KOPT-K1 (cell line): Measurements from ENCODE around the gene RAB36.

Source experiments
- H3K27ac ChIP-seq: fragments of 200-600 bp; sonication (generic); 2 replicates; pipeline ENCODE4 v1.5.1; 2016; ENCODE audit warnings: antibody characterized with exemption, mild to moderate bottlenecking, low read depth, low read length; ENCODE audit not compliant: poor library complexity, severe bottlenecking
- H3K36me3 ChIP-seq: fragments of 200-600 bp; sonication (generic); 2 replicates; pipeline ENCODE4 v1.5.1; 2017; ENCODE audit warnings: antibody characterized with exemption, mild to moderate bottlenecking, low read length, moderate library complexity; ENCODE audit not compliant: insufficient read depth
- H3K9me3 ChIP-seq: fragments of 200-600 bp; sonication (generic); 2 replicates; pipeline ENCODE4 v1.5.1; 2017; ENCODE audit warnings: antibody characterized with exemption, low read length, mild to moderate bottlenecking; ENCODE audit not compliant: insufficient read depth, poor library complexity, severe bottlenecking

Gene RAB36

DNA sequence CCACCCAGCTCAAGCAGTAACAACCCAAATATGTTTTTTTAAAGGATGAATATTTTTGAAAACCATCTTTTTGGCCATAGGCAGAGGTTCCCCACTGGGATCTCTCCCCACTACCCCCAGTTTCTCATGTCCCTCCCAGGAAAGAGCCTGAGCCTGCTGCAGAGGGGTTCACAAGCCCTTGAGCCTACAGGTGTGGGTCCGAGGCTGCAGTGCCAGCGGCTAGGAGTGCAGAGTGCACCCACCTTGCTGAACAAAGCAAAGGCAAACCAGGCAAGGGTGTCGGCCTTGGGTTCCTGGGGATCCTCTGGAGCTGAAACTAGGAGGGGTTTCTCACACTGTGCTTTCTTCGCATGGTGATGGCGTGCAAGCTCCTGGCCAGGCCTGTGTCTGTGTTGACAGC is 40.0 kb upstream of the RAB36 start:
- Histone ChIP-seq H3K36me3 (no peaks in the 10 kb centered on the region), H3K9me3 (no peaks in the 10 kb centered on the region), H3K27ac (no peak overlapping the region)

DNA sequence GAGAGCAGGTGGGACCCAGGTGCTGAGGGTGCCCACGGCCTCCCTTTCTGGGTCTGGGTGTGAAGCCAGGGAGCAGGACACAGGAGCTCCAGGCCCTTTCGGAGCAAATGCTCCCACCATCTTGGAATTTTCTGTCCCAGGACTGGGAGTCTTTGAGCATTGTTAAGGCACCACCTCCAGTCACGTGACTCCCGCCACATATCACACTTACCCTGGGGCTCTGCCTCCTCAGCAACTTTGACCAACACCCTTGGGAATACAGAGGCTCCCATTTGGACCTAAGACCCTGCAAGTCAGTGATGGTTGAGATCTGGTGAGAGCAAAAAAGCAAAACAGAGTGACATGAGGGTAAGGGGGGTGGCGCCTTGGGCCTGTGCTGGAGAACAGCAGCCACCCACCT is 39.4 kb upstream of the RAB36 start:
- no peaks in the 10 kb centered on the region for H3K36me3 ChIP-seq
- H3K27ac ChIP-seq: no peak overlapping the region
- no peaks in the 10 kb centered on the region for H3K9me3 ChIP-seq

- Histone ChIP-seq H3K27ac (no peak overlapping the region), H3K36me3 (no peaks in the 10 kb centered on the region)
These were observed 38.9 kb upstream of the RAB36 start for GRCh38 chr22:23106344-23106743.

DNA sequence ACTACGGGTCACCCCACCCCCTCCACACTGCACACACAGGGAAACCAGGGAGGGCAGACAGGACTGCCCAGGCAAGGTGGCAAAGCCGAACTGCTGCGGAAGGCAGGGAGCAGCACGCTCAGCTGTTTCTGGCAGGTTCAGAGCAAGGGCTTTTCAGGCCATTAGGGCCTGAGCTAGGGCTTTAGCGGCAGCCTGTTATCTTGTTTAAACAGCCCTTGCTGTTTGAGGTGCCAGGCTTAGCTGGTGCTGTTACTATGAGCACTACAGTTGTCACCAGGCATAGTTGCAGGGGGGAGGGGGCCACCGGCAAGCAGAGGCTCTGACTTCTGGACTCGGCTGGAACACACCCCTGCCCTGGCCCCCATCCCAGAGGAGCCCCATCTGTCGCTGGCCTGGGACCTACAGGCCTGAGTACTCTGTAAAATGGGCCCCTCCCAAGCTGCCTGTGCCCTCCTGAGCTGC is 38.3 kb upstream of the RAB36 start:
- Histone ChIP-seq H3K36me3 (no peaks in the 10 kb centered on the region), H3K9me3 (no peaks in the 10 kb centered on the region), H3K27ac (no peak overlapping the region)

More at GRCh38 chr22:23106344-23106743, 38.9 kb upstream of the RAB36 start:
- H3K9me3 ChIP-seq: no peaks in the 10 kb centered on the region

- Histone ChIP-seq H3K27ac (no peak overlapping the region), H3K36me3 (no peaks in the 10 kb centered on the region), H3K9me3 (no peaks in the 10 kb centered on the region)
These were observed 37.6 kb upstream of the RAB36 start for GRCh38 chr22:23107487-23108248.

DNA sequence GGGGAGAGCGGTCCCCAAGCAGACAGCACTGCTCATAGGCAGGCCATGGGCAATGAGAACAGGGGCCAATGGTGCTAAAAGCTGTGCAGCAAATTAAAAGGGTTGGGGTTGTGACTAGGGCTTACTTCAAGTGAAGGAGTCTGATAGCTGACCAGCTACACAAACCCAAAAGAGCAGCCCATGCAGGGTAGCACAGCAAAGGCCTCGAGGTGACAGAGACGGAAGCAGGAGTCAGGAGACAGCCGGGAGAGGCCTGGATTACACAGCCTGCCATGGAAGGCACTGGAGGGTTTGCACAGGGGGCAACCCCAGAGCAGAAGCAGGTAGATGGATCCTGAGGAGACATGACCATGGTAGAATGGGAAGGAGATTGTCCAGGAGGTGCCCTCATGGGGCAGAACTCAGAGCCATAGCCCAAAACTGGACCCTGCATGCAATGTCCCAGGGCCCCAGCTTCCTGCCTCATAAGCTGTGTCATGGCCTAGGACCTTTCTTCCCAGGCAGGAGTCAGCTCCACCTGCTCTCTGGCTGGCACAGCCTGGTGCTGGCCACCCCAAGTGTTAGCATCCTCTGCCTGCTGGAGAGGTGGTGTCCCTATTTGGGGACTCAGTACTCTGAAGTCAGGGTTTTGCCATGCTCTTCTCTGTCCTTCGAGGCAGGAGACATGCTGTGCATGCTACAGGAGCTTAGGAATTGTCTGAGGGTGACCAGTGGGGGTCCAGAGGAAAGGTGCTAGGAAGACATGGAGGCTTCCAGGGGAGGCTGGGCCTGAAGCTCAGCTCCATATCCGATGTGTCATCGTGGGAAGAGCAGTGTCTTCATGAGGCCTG is 36.8 kb upstream of the RAB36 start:
- H3K27ac ChIP-seq: no peak overlapping the region

DNA sequence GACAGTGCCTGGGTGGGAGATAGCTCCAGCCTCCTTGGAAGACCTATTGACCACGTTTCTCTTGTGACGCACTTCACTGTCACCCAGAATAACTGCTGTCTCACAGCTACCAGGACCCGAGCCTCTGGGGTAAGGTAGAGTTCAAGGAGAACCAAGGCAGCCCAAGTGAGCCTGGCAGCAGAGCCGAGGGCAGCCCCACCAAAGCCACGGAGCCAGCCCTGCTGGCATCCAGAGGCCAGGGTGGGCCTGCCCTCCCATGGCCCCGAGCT is 36.3 kb upstream of the RAB36 start:
- Histone ChIP-seq H3K9me3 (no peaks in the 10 kb centered on the region), H3K27ac (no peak overlapping the region)

More for the DNA sequence above, 36.8 kb upstream of the RAB36 start:
- no peaks in the 10 kb centered on the region for H3K36me3 ChIP-seq
- no peaks in the 10 kb centered on the region for H3K9me3 ChIP-seq

DNA sequence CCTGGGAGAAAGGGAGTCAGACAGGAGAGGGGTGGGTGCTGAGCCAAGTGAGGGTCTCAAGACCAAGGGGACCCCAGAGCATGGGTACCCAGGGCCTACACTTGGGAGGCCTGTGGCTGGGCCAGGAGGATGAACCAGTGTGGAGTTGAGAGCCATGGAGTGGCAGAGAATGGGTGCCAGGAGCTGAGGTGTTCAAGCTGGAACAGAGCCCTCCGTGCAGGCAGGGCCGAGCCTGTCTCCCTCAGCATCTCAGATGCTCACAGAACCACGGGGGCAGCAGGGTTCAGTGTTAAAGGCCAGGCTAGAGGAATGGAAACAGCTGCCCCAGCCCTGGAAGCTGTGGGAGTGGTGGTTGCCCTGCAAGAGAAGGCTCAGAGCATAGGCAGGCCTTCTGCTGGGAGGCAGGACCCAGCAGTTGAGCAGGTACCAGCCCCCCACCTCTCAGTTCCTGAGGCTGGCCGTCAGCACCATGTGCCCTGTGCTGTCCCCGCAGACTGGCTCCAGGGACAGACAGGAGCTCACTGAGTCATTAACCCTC is 35.8 kb upstream of the RAB36 start:
- H3K9me3 ChIP-seq: no peaks in the 10 kb centered on the region
- no peak overlapping the region for H3K27ac ChIP-seq
- H3K36me3 ChIP-seq: no peaks in the 10 kb centered on the region

More for the DNA sequence above, 36.3 kb upstream of the RAB36 start:
- no peaks in the 10 kb centered on the region for H3K36me3 ChIP-seq

GRCh38 chr22:23110190-23110921 is 34.9 kb upstream of the RAB36 start:
- Histone ChIP-seq H3K36me3 (no peaks in the 10 kb centered on the region), H3K9me3 (no peaks in the 10 kb centered on the region), H3K27ac (no peak overlapping the region)

DNA sequence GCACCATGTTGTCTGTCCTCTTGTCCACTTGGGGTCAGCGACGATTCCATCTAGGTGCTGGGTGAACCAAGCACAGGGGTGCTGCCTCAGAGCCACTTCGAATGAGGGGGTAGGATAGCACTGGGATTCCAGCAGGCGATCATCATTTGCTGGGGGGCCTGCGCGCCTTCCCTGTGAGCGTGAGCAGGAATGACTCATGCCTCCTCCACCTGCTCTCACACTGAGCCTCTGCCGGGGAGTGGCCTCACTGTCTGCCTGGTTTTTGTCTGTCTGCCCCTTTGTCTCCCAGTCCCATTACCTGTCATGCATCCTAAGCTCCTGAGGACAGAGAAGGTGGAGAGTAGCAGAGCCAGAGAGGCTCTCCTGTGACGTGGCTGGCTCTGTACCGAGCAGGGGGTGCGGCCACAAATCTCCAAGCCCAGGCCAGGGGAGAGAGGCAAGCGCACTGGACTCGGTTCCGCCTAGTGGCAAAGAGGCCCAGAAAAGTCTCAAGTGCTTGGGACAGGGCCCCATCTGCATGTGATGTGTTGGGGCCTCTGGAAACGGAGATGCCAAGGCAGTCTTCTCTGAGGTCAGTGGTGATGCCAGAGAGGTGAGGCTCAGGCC is 34.3 kb upstream of the RAB36 start:
- Histone ChIP-seq H3K36me3 (no peaks in the 10 kb centered on the region), H3K27ac (no peak overlapping the region), H3K9me3 (no peaks in the 10 kb centered on the region)

DNA sequence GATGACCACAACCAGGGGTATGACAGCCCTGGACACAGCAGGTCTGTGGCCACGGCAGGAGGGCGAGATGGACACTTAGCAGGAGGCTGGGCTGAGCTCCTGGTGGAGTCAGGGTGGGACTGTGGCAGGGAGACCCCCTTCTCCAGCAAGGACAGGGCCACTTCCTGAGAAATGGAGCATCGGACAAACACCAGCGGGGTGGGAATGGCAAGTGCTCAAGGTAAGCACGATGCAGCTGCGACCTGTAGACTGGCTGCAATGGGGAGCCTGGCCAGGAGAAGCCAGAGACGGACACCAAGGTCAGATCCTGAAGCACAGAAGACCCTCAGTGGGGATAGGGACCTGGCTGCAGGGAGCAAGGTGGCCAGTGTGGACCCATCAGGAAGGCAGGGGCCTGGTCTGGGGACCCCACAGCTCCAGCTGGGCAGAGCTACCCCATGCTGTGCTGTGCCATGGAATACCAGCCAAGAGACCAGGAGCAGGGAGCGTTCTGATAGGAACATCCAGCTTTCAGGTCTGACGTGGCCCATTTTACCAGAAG is 32.7 kb upstream of the RAB36 start:
- Histone ChIP-seq H3K36me3 (no peaks in the 10 kb centered on the region), H3K9me3 (no peaks in the 10 kb centered on the region), H3K27ac (no peak overlapping the region)

DNA sequence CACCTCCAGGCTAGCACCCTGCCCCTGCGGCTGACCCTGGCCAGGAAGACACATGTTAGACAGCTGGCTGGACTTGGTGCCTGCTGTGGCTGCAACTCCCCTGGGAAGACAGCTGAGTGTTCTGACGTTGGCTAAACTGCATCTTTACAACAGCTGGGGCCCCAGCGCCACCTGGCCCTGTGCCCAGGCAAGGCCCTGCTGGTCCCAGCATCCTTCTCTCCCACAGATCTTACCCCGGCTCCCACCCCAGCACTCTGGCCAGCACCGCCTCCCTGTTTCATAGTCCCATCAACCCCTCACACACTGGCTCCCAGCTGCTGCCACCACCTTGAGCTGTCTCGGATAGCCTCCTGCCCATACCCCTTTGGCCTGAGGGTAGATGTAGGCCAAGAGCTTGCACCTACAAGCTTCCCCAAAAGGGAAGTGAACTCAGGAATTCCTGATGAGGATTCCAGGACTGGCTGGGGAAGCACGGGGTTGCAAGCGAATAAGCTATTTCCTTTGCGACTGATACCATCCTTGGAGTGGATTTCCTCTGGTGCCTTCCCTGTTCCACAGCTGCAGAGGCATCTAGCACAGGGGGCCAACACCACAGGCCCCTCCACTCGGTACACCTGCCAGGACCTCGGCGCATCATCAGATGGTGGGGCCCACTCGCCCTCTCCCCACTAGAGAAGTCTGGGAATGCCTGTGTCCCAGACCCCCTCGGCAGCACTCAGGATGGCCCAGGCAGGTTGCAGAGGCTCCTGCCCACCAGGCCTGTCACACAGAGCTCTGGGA is 32.0 kb upstream of the RAB36 start:
- H3K27ac ChIP-seq: no peak overlapping the region

GRCh38 chr22:23113847-23114720 is 31.2 kb upstream of the RAB36 start:
- no peaks in the 10 kb centered on the region for H3K36me3 ChIP-seq
- H3K27ac ChIP-seq: no peak overlapping the region
- H3K9me3 ChIP-seq: no peaks in the 10 kb centered on the region

More for the DNA sequence above, 32.0 kb upstream of the RAB36 start:
- Histone ChIP-seq H3K9me3 (no peaks in the 10 kb centered on the region), H3K36me3 (no peaks in the 10 kb centered on the region)
